Fibroblast of lung (primary cell): ENCODE results near the gene CXCL9.
"Not testable (repeated sequence)": the region's sequence is repeated elsewhere in the genome, so short reads cannot be mapped to it uniquely, and the experiment has no call there.

Source experiments
- EZH2 ChIP-seq: IDR thresholded peaks from 2 replicates; pipeline ENCODE4 v1.5.1; 2012; ENCODE audit warnings: low read length, control low read depth, mild to moderate bottlenecking; ENCODE audit errors: missing control alignments
- TF ChIP-seq, protein P1 (sequence below), 2 donors: IDR thresholded peaks in 1 of 2; conservative IDR thresholded peaks in 1 of 2; 1 replicate in 1 of 2; 2 replicates in 1 of 2; pipeline ENCODE4 v1.5.1; 2011 to 2012; ENCODE audit warnings: low read length in 2 of 2, control low read depth in 1 of 2, inconsistent platforms in 1 of 2, low read depth in 1 of 2, mild to moderate bottlenecking in 1 of 2

DNA sequence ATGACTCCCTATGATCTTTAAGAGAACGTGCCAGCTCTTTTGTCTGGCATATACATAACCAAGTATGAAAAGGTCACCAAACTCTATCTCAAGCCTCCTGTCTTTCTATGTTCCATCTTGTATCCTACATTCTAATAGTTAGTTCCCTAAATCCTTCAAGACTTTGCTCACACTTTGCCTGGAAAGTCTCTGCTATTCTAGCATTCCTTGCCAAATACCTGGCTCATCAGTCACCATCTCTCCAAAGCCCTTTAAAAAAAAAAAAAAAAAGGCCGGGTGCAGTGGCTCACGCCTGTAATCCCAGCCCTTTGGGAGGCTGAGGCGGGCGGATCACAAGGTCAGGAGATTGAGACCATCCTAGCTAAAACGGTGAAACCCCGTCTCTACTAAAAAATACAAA, 48.8 kb downstream of the CXCL9 start:
- TF ChIP-seq, protein P1, sequence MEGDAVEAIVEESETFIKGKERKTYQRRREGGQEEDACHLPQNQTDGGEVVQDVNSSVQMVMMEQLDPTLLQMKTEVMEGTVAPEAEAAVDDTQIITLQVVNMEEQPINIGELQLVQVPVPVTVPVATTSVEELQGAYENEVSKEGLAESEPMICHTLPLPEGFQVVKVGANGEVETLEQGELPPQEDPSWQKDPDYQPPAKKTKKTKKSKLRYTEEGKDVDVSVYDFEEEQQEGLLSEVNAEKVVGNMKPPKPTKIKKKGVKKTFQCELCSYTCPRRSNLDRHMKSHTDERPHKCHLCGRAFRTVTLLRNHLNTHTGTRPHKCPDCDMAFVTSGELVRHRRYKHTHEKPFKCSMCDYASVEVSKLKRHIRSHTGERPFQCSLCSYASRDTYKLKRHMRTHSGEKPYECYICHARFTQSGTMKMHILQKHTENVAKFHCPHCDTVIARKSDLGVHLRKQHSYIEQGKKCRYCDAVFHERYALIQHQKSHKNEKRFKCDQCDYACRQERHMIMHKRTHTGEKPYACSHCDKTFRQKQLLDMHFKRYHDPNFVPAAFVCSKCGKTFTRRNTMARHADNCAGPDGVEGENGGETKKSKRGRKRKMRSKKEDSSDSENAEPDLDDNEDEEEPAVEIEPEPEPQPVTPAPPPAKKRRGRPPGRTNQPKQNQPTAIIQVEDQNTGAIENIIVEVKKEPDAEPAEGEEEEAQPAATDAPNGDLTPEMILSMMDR (conservative IDR thresholded peaks at IDR 0.05 in 1 of 2, IDR thresholded peaks at IDR 0.05 in 1 of 2; ENCODE audit: low read depth in 1 of 2, low read length in 2 of 2): not testable (repeated sequence)
- not testable (repeated sequence) for TF ChIP-seq EZH2
